Vagina (tissue), 2 donors: ENCODE measurements around the gene ADGRF5. TPM values are rescaled to one million over a fixed set of nuclear protein-coding genes. Genes with fewer than 3 reads are reported as not detected.

Source experiments
- DNase-seq, 2 donors: peaks; one replicate each; pipeline ENCODE4 v3.0.0-alpha.2; 2017; ENCODE audit errors: extremely low spot score in 2 of 2
- H3K27ac ChIP-seq: fragments of 200-600 bp; sonication (generic); one replicate; pipeline ENCODE4 v1.5.1; 2019
- H3K27me3 ChIP-seq: fragments of 200-600 bp; sonication (generic); one replicate; pipeline ENCODE4 v1.5.1; 2019
- H3K36me3 ChIP-seq, 2 donors: fragments of 200-600 bp; sonication (generic); one replicate each; pipeline ENCODE4 v1.5.1; 2017 to 2019
- H3K4me1 ChIP-seq: fragments of 200-600 bp; sonication (generic); one replicate; pipeline ENCODE4 v1.5.1; 2019
- H3K4me3 ChIP-seq, 2 donors: fragments of 200-600 bp; sonication (generic); 1 replicate in 1 of 2; 2 replicates in 1 of 2; pipeline ENCODE4 v1.5.1; 2016 to 2019
- H3K9me3 ChIP-seq: fragments of 200-600 bp; sonication (generic); one replicate; pipeline ENCODE4 v1.5.1; 2019
- CTCF ChIP-seq, 3 experiments: fragments of 450-650 bp in 2 of 3; fragments of 200-600 bp in 1 of 3; sonication (generic) in 1 of 3; IDR thresholded peaks; one replicate each; pipeline ENCODE4 v1.5.1; 2017 to 2019; ENCODE audit warnings: antibody characterized with exemption in 3 of 3, mild to moderate bottlenecking in 2 of 3, moderate library complexity in 2 of 3
- POLR2A ChIP-seq, 2 donors: fragments of 450-650 bp; IDR thresholded peaks; one replicate each; pipeline ENCODE4 v1.6.1; 2017; ENCODE audit warnings: antibody characterized with exemption in 2 of 2, mild to moderate bottlenecking in 2 of 2, moderate library complexity in 2 of 2
- POLR2AphosphoS5 ChIP-seq, 2 donors: sonication (generic); formaldehyde crosslinking; IDR thresholded peaks; one replicate each; pipeline ENCODE4 v1.9.0; 2017; ENCODE audit warnings: antibody characterized with exemption in 2 of 2, mild to moderate bottlenecking in 2 of 2, low read depth in 1 of 2; ENCODE audit not compliant: insufficient read depth in 1 of 2
- intact Hi-C: fragments of 100-400 bp; cut with DNase I; formaldehyde crosslinking; loops from one replicate; pipeline ENCODE4 v1.15.1; 2023
- total RNA-seq: library from RNA; depleted of rRNA; stranded (reverse); fragments of >200 nt; gene quantifications from one replicate; pipeline ENCODE4 v1.2.3, GENCODE V29; 2016

The ADGRF5 gene
- total RNA-seq = 10.3 TPM

GRCh38 chr6:46921731-46922130 is at the start of gene ADGRF5:
TSS of gene ADGRF5 (minus strand) at chr6:46921938. CDS start at chr6:46906762, 15,176 bp downstream.
- Histone ChIP-seq H3K9me3 (no peaks in the 10 kb centered on the region), H3K36me3 (no peaks in the 10 kb centered on the region), H3K4me3 (peak within 1 kb of the TSS; percentile 14 to 18), H3K4me1 (no peaks in the 10 kb centered on the region), H3K27ac (peak within 1 kb of the TSS; percentile 33), H3K27me3 (no peaks in the 10 kb centered on the region)
- no peak for TF ChIP-seq CTCF (IDR thresholded peaks at IDR 0.05)
- no peak for TF ChIP-seq POLR2AphosphoS5 (IDR thresholded peaks at IDR 0.05; ENCODE audit: insufficient read depth in 1 of 2, low read depth in 1 of 2)
- no peak for TF ChIP-seq POLR2A (IDR thresholded peaks at IDR 0.05)
- no peak for DNase-seq
- intact Hi-C loops = no loop called here

GRCh38 chr6:46969206-46969605 is 47.5 kb upstream of the ADGRF5 start:
- Histone ChIP-seq H3K4me3 (no peak overlapping the region), H3K9me3 (no peaks in the 10 kb centered on the region), H3K27ac (no peak overlapping the region), H3K4me1 (no peaks in the 10 kb centered on the region), H3K36me3 (no peaks in the 10 kb centered on the region), H3K27me3 (no peaks in the 10 kb centered on the region)
- TF ChIP-seq POLR2AphosphoS5 (IDR thresholded peaks at IDR 0.05; ENCODE audit: insufficient read depth in 1 of 2, low read depth in 1 of 2) = no peak
- no peak for TF ChIP-seq POLR2A (IDR thresholded peaks at IDR 0.05)
- no peak for TF ChIP-seq CTCF (IDR thresholded peaks at IDR 0.05)
- no peak for DNase-seq
- intact Hi-C loops = no loop called here

GRCh38 chr6:46967826-46968349 is 46.1 kb upstream of the ADGRF5 start:
- no peaks in the 10 kb centered on the region for H3K36me3 ChIP-seq
- no peaks in the 10 kb centered on the region for H3K4me1 ChIP-seq
- TF ChIP-seq POLR2AphosphoS5 (IDR thresholded peaks at IDR 0.05; ENCODE audit: insufficient read depth in 1 of 2, low read depth in 1 of 2) (no peak), POLR2A (IDR thresholded peaks at IDR 0.05) (no peak), CTCF (IDR thresholded peaks at IDR 0.05) (no peak)
- no peak overlapping the region for H3K27ac ChIP-seq
- no peaks in the 10 kb centered on the region for H3K27me3 ChIP-seq
- no peaks in the 10 kb centered on the region for H3K9me3 ChIP-seq
- H3K4me3 ChIP-seq = no peak overlapping the region
- DNase-seq = no peak
- intact Hi-C loops = no loop called here

GRCh38 chr6:46964716-46965519 is 43.2 kb upstream of the ADGRF5 start:
- DNase-seq = no peak
- no peaks in the 10 kb centered on the region for H3K27me3 ChIP-seq
- no peaks in the 10 kb centered on the region for H3K9me3 ChIP-seq
- H3K4me1 ChIP-seq = no peaks in the 10 kb centered on the region
- H3K4me3 ChIP-seq = no peak overlapping the region
- intact Hi-C loops = no loop called here
- TF ChIP-seq CTCF (IDR thresholded peaks at IDR 0.05) (no peak), POLR2A (IDR thresholded peaks at IDR 0.05) (no peak), POLR2AphosphoS5 (IDR thresholded peaks at IDR 0.05; ENCODE audit: insufficient read depth in 1 of 2, low read depth in 1 of 2) (no peak)
- H3K27ac ChIP-seq = no peak overlapping the region
- H3K36me3 ChIP-seq = no peaks in the 10 kb centered on the region

GRCh38 chr6:46963626-46964025 is 41.9 kb upstream of the ADGRF5 start:
- Histone ChIP-seq H3K9me3 (no peaks in the 10 kb centered on the region), H3K36me3 (no peaks in the 10 kb centered on the region), H3K4me1 (no peaks in the 10 kb centered on the region), H3K4me3 (no peak overlapping the region), H3K27ac (no peak overlapping the region), H3K27me3 (no peaks in the 10 kb centered on the region)
- intact Hi-C loops = no loop called here
- no peak for DNase-seq
- TF ChIP-seq CTCF (IDR thresholded peaks at IDR 0.05) = no peak
- no peak for TF ChIP-seq POLR2AphosphoS5 (IDR thresholded peaks at IDR 0.05; ENCODE audit: insufficient read depth in 1 of 2, low read depth in 1 of 2)
- no peak for TF ChIP-seq POLR2A (IDR thresholded peaks at IDR 0.05)
